Activated CD4-positive, alpha-beta T cell treated with anti-CD3 and anti-CD28 coated beads for 24 hours (primary cell): ENCODE results near the gene EPHX1.

Experiments used
- DNase-seq, 2 donors: peaks; one replicate each; pipeline ENCODE4 v3.0.0-alpha.2; 2020; ENCODE audit warnings: low read depth in 2 of 2

Gene EPHX1

DNA sequence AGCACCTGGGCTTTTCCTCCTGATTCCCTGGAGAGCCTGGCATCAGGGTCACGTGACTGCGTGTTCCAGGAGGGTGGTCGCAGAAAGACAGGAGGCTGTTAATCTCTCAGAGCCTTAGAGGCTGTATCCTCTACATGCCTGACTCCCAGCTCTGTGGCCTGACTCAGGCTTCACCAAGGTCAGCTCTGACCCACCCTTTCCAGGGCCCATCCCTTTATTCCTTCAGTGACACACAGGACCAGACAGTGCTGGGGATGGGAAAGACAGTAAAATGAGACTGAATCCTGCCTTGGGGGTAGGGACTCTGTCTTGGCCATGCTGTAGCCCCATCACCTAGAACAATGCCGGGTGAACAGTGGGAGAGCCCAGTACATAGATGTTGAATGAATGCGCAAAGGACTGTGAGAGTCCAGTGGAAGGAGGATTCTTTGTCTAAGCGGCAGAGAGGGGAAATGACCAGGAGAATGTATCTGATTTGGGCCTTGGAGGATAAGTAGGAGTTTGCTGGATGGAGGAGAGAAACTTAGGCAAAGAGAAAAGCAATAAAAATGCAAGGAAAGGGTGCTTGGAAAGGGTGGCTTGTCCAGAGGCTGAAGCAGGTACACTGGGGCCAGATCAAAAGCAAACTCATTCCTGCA is 33.0 kb downstream of the EPHX1 start:
- DNase-seq, result no peak

- no peak for DNase-seq
These were observed 33.5 kb downstream of the EPHX1 start for GRCh38 chr1:225843426-225843795.

DNA sequence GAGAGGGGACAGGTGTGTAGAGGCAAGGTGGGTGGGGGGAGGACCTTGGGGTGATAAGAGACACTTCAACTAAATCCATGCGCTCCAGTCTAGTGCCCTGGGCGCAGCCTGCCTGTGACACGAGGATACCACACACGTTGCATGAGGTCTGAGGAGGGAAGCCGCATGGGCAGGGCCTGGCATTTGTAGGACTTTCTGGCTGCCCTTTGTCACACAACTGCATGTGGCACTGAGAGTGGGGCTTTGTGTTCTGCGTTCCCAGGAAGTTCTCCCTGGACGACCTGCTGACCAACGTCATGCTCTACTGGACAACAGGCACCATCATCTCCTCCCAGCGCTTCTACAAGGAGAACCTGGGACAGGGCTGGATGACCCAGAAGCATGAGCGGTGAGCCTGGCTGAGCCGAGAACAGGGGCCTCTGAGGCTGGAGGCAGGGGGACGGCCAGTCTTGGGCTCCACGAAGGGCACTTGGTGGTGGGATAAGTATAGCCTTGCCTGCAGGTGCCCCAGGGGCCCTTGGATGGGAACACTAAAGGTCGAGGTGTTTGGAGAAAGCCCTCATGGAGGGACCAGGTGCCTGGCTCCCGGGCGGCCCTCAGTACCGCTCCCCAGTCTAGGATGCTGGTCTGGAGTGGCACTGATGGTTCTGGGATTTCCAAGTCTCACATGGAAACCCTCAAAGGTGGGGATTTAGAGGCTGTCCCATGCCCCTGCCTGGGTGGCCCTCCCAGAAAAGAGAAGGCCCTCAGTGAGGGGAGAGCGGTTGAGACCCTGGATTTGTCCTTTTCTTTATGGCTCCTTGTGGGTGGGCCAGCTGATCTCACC is 34.5 kb downstream of the EPHX1 start:
- no peak for DNase-seq

DNA sequence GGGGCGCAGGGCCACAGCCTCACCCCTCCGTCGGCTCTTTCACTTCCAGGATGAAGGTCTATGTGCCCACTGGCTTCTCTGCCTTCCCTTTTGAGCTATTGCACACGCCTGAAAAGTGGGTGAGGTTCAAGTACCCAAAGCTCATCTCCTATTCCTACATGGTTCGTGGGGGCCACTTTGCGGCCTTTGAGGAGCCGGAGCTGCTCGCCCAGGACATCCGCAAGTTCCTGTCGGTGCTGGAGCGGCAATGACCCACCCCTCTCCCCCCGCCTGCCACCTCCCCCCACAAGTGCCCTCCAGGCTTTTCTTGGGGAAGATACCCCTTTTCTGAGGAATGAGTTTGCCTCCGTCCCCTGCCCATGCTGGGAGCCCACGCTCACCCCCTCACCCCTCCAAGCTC is 35.2 kb downstream of the EPHX1 start:
- no peak for DNase-seq

DNA sequence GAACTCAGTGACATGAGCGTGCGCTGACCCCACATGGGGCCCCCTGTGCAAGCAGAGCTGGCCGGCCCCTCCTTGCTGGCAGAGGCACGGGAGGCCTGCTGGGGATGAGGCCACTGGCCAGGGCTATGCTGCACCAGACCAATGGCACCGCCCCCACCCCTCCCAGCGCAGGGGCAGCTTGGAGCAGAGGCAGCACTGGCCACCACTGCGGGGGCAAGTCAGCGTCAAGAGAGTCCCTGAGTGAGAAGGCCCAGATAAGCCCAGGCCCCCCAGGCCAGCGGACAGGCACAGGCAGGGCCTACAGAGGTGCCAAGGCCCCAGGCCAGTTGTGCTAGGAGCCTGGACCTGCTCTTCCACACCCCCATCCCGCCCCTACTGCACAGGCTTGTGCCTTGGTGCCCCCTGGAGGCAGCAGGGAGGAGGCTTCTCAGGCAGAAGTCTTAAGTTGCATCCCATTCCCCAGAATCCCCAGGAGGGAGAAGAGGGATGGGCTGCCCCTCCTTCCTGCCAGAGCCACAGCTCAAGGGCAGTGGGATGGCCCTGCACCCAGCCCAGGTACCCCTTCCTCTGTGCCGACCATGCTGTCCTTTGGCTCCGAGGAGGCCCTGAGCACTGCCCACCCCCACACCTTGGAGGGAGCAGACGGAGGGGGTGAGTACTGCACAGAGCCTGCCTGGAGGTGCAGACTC is 35.8 kb downstream of the EPHX1 start:
- DNase-seq, result peak in 1 of 2 donors; percentile 16

DNA sequence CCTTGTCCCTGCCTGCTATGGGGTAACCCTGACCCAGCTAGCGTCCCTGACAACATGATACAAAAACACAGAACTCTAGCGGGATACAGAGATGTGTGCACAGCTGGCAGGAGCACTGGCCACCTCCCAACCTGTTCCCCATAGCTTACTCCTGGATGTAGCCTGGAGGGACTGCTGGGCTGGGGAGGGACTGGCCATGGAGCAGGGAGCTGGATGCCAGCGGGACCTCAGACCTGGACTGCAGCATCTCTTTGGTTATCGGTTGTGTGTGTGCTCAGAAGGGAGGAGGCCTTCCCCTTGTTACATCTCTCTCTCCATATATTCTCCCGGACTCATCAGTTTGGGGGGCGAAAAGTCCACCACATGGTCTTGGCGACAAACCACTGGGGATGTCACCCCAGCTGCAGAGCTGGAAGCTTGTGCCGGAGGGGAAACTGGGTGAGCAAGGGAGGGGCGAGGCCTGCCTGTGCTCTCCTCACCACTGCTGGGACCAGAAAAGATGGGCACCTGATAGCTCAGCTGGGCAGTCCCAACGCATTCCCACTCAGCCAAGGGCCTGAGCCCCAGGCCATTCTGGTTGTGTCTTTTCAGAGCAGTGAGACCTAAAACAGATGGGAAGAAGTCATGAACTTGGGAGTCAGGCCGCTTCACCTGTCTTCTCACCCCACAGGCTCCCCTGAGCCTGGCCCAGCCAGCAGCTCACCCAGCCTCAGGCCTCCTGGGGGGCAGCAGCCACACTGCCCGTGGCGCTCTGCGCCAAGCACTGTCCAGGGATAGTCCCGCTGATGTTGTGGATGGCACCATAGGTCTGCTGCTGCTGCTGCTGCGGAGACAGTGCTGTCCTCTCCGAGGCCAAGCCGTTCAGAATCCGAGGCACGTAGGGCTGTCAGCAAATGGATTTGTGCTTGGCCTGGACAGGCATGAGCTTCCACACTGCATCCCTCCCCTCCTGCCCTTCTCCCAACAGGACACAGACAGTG is 36.7 kb downstream of the EPHX1 start:
- no peak for DNase-seq

- no peak for DNase-seq
These were observed 37.7 kb downstream of the EPHX1 start for GRCh38 chr1:225847610-225848009.

DNA sequence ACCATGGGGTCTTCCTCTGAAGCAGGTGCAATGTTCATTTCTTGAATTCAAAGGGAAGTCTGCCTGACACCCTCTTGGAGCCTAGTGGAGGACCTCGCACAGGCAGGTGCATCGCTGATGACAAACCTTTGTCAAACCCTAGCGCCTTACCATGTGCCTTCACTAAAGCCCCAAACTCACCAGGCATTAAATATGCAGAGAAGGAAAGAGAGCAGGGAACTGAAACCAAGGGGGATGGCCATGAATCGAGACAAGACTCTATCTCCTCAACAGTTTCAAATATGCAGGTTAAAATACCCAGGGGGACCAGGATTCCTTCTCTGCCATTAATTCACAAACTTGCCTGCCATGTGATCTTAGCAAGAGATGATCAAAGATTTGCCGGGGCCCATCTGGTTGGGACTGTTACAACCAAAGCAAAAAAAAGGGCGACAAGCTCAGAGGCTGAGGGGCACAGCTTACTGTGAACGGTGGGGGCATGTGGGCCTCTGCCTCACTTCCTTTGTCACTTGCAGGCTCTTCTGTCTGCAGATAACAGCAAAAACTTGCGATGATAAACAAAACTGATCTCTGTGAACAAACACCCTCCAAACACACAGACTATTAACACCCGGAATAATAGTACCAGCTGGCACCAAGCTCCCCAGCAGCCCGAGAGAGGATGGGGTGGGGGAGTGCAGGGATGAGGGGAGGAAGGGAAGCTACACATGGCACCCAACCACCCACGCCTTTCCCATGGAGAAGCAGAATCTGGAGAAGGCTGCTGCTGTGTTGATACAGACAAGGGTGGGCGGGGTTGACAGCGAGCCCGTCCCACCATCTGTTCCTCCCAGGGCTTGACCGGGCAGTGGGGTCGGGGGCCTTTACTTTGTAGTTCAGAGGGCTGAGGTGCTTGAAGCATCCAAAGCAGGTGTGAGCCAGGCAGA is 38.4 kb downstream of the EPHX1 start:
- no peak for DNase-seq

- no peak for DNase-seq
These were observed 40.0 kb downstream of the EPHX1 start for GRCh38 chr1:225849925-225850324.

DNA sequence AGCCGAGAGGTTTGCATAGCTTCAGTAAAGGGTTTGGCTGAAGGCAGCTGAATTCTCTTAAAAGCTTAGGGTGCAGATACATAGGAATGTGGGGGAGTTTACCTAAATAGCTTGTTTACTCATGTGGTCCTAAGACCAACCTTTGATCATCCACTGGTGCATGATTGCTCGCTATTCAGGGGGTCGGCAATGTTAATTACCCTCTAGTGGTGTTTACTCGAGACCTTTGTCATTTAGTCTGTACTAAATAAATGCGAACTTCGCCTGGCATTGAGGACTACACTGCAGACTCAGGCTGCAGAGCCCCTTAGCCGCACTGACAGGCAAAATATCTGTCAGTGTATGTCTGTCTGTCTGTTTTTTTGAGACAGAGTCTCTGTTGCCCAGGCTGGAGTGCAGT is 40.4 kb downstream of the EPHX1 start:
- DNase-seq, result no peak

- no peak for DNase-seq
These were observed 41.9 kb downstream of the EPHX1 start for GRCh38 chr1:225851805-225852204.

- DNase-seq, result no peak
These were observed 42.6 kb downstream of the EPHX1 start for GRCh38 chr1:225852413-225853124.

GRCh38 chr1:225853441-225853840 is 43.5 kb downstream of the EPHX1 start:
- no peak for DNase-seq

- DNase-seq, result no peak
These were observed 45.8 kb downstream of the EPHX1 start for GRCh38 chr1:225855503-225856300.

- DNase-seq, result no peak
These were observed 47.3 kb downstream of the EPHX1 start for GRCh38 chr1:225857256-225857655.

- no peak for DNase-seq
These were observed 49.2 kb downstream of the EPHX1 start for GRCh38 chr1:225859151-225859550.

DNA sequence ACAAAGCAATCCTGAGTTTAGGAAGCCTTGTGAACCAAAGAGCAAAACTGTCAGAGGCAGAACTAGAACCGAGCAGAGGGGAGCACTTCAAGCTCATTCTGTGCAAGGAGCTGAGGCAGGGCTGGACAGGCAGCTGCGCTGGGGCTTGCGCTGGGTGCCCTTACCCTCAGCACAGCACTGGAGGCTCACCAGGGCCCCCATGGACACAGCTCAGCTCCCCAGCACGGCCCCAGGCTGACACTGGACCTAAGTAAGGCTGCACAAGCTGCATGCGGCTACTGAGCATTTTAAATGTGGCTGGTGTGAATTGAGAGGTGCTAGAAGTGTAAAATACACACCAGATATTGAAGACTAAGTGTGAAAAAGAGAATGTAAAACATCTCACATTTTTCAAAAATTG is 50.2 kb downstream of the EPHX1 start:
- DNase-seq, result no peak

GRCh38 chr1:225860876-225861441 is 51.0 kb downstream of the EPHX1 start:
- DNase-seq, result no peak
